ENCODE measurements around the gene FBXW7.

DNA sequence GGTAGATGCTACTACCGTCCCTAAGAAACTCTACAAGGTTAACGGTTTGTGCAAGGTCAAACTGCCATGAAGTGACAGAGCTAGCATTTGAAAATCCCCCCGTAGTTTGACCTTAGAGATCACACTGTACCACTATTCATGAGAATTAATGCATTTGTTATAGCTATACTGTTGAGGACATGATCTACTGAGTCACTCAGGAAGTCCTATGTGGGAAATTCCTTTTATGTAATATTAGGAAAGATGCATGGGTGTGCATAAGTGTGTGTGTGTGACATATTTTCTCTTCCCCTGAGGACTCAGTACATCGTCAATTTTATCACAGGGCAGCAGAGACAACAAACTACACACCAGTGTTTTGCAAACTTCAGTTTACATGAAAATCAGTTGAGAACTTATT lies 141.1 kb downstream of the FBXW7 start:
- TF ChIP-seq ZNF8 (CRISPR knock-in tag; IDR thresholded peaks at IDR 0.05) (no peak), ISL1 (CRISPR knock-in tag; IDR thresholded peaks at IDR 0.05) (no peak), RARB (CRISPR knock-in tag; IDR thresholded peaks at IDR 0.05) (no peak), TOX (CRISPR knock-in tag; IDR thresholded peaks at IDR 0.05; ENCODE audit: borderline replicate concordance) (no peak), GLIS3 (CRISPR knock-in tag; IDR thresholded peaks at IDR 0.05) (no peak), ZC3H10 (CRISPR knock-in tag; IDR thresholded peaks at IDR 0.05) (no peak), ARNTL (CRISPR knock-in tag; IDR thresholded peaks at IDR 0.05; ENCODE audit: borderline replicate concordance, low read depth) (no peak), ZFP30 (CRISPR knock-in tag; IDR thresholded peaks at IDR 0.05) (no peak)
- TF ChIP-seq, protein P1, sequence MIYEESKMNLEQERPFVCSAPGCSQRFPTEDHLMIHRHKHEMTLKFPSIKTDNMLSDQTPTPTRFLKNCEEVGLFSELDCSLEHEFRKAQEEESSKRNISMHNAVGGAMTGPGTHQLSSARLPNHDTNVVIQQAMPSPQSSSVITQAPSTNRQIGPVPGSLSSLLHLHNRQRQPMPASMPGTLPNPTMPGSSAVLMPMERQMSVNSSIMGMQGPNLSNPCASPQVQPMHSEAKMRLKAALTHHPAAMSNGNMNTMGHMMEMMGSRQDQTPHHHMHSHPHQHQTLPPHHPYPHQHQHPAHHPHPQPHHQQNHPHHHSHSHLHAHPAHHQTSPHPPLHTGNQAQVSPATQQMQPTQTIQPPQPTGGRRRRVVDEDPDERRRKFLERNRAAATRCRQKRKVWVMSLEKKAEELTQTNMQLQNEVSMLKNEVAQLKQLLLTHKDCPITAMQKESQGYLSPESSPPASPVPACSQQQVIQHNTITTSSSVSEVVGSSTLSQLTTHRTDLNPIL (CRISPR knock-in tag; IDR thresholded peaks at IDR 0.05; ENCODE audit: low read depth): no peak
- TF ChIP-seq, protein P2, sequence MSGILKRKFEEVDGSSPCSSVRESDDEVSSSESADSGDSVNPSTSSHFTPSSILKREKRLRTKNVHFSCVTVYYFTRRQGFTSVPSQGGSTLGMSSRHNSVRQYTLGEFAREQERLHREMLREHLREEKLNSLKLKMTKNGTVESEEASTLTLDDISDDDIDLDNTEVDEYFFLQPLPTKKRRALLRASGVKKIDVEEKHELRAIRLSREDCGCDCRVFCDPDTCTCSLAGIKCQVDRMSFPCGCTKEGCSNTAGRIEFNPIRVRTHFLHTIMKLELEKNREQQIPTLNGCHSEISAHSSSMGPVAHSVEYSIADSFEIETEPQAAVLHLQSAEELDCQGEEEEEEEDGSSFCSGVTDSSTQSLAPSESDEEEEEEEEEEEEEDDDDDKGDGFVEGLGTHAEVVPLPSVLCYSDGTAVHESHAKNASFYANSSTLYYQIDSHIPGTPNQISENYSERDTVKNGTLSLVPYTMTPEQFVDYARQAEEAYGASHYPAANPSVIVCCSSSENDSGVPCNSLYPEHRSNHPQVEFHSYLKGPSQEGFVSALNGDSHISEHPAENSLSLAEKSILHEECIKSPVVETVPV (CRISPR knock-in tag; IDR thresholded peaks at IDR 0.05): no peak
- TF ChIP-seq, protein P3, sequence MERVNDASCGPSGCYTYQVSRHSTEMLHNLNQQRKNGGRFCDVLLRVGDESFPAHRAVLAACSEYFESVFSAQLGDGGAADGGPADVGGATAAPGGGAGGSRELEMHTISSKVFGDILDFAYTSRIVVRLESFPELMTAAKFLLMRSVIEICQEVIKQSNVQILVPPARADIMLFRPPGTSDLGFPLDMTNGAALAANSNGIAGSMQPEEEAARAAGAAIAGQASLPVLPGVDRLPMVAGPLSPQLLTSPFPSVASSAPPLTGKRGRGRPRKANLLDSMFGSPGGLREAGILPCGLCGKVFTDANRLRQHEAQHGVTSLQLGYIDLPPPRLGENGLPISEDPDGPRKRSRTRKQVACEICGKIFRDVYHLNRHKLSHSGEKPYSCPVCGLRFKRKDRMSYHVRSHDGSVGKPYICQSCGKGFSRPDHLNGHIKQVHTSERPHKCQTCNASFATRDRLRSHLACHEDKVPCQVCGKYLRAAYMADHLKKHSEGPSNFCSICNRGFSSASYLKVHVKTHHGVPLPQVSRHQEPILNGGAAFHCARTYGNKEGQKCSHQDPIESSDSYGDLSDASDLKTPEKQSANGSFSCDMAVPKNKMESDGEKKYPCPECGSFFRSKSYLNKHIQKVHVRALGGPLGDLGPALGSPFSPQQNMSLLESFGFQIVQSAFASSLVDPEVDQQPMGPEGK (CRISPR knock-in tag; IDR thresholded peaks at IDR 0.05; ENCODE audit: borderline replicate concordance): no peak
